ENCODE results near the gene USP46.

Gene USP46, protein sequence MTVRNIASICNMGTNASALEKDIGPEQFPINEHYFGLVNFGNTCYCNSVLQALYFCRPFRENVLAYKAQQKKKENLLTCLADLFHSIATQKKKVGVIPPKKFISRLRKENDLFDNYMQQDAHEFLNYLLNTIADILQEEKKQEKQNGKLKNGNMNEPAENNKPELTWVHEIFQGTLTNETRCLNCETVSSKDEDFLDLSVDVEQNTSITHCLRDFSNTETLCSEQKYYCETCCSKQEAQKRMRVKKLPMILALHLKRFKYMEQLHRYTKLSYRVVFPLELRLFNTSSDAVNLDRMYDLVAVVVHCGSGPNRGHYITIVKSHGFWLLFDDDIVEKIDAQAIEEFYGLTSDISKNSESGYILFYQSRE

DNA sequence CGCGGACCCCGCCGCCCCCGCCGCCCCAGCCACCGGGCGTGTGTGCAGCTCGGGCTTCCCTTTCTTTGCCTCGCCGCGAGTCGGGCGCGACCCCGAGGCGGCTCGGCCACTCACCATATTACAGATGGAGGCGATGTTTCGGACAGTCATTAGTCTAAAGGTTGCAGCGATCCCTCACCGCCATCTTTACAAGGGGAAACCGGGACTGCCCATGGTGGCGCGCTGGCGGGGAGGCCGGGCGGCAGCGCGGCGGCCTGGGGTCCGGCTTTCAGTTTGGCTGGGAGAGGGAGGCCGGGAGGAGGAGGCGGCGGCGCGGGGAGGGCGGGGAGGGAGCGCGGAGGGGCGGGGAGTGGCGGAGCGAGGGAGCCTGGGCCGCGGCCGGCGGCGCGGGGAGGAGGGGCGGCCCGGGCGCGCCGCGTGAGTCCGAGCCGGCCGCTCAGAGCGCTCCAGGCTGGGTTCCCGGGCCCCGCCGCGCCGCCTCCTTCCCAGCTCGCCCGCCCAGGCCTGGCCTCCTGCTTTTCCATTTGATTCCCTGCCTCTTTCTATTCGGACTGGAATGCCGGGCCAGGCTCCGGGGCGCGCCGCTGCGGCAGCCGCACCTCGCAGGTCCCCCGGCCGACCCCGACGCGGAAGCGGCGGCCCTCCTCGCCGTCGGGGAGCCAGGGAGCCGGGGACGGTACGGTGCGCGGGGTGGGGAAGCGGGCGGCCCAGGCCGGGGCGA lies at the start of gene USP46:
Gene USP46 (minus strand): TSS at position 301 of the 721 bp plus-strand sequence. CDS start 151 bp downstream, at position 150.
- DNase-seq, result peak; percentile 45

DNA sequence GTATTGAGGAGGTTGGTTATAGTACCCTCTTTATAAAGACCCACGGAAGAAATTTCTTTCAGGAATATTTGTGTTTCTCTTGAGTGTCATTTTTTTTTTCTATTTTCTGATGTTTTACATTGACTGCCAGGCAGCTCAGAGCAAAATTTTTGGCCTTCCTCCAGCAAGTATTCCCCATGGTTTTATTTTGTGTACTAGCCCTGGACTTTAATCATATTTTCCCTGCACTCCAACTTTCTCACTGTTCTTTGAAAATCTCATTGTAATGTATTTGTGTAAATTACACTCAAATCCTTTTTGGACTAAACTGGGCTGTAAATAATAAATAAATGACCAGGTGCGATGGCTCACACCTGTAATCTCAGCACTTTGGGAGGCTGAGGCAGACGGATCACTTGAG lies 45.6 kb upstream of the USP46 start:
- no peak for DNase-seq

DNA sequence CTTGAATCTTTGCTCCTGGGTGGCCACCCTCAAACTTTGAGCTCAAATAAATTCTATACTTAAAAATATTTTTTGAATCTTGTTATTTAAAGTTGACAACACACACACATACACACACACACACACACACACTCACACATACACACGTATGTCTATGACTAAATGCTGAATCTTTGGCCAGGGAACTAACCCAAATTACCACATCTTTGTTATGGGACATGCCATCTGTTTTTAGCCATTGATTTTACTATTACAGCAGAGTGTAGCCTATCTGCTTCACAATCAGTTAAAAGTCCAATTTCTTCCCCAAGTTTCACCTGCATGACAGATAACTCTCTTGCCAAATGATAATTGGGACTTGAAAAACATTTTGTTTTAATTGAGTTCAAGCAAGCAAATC lies 45.0 kb upstream of the USP46 start:
- no peak for DNase-seq

DNA sequence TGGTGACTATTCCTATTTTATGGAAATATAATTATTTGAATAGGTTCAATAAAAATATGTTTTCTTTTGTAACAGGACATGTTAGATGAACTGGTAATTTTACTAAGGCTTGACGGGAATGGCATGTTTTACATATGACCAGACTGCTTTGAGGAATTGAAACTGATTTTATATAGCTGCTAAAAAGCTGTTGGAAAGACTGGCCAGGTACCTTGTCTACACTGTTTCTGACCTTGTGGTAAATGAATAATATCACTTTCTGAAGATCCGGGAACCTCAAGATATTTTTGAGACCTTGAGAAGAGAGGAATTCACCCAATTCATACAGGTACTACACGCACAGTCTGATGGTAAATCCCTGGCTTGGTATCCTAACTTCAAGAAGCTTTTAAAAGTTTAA lies 42.1 kb upstream of the USP46 start:
- no peak for DNase-seq

DNA sequence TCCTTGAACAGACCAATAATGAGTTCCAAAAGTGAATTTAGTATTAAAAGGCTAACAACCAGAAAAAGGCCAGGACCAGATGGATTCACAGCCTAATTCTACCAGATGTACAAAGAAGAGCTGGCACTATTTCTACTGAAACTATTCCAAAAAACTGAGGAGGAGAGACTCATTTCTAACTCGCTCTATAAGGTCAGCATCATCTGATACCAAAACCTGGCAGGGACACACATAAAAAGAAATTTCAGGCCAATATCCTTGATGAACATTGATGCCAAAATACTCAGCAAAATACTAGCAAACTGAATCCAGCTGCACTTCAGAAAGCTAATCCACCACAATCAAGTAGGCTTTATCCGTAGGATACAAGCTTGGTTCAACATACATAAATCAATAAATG lies 35.8 kb upstream of the USP46 start:
- no peak for DNase-seq

DNA sequence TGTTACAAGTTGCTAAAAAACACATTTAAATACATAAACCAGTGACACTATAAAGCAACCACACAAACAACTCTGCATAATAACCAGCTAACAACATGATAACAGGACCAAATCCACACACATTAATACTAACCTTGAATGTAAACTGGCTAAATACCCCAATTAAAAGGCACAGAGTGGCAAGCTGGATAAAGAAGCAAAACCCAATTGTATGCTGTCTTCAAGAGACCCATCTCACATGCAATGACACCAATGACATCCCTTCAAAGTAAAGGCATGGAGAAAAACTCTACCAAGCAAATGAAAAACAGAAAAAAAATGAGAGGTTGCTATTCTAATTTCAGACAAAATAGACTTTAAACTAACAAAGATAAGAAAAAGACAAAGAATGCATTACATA lies 34.4 kb upstream of the USP46 start:
- no peak for DNase-seq

DNA sequence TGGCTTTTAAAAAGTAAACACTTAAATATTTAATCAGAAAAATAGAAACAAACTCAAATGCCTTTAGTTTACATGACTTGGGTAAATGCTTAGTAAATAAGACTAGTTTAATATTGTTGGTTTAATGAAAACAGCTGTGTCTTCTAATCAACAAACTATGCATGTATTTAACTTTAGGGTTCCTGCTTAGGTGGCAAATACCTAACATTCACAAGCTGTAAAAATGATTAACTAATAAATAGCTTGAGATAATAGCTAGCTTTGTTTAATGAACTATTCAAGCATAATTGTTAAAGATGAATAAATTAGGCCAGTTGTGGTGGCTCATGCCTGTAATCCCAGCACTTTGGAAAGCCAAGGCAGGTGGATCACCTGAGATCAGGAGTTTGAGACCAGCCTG lies 30.0 kb upstream of the USP46 start:
- DNase-seq, result no peak

DNA sequence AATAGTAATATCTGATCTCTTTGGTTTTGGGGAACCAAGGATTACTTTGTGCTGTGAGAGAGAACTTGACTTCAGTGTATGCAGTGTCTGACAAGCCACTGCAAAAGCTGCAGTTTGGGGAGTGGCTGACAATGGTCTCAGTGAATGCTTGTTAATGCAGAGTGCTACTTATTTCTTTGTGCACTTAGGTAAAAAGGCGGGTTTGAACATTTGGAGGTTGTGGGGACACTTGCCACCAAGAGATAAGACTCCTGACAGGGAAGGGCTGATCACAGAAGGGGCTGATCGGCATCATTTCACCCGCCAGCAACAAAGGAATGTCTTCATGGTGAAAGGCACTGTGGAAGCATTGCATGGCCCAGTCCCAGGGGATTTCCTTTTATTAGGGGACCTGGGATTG lies 28.6 kb upstream of the USP46 start:
- no peak for DNase-seq

DNA sequence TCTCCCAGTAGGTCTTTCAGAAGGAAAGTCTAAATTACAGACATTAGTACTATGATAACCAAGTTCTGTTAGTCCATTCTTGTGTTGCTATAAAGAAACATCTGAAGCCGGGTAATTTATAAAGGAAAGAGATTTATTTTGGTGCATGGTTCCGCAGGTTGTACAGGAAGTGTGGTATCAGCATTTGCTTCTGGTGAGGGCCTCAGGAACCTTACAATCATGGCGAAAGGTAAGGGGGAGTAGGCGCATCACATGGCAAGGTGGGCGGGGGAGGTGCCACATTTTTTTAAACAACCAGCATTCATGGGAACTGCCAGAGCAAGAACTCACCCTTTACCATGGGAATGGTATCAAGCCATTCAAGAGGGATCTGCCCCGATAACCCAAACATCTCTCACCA lies 26.2 kb upstream of the USP46 start:
- no peak for DNase-seq

DNA sequence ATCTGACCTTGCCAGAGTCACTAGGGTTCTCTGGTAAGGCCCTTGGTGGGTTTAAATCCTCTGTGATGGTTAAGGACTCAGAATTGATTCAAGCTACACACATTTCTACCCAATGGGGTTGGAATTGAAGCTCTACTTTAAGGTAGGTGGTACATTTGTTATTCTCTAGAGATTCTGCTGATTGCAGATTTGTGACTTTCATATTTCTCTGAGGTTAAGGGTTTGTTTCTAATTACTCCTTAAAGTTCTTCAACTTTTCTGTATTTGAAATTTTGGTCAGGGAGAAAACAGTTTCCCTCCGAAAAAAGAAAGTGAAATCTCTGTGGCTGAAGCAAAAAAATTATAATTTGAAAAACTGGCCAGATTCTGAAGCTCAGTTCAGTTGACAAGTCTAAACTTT lies 25.8 kb upstream of the USP46 start:
- no peak for DNase-seq

DNA sequence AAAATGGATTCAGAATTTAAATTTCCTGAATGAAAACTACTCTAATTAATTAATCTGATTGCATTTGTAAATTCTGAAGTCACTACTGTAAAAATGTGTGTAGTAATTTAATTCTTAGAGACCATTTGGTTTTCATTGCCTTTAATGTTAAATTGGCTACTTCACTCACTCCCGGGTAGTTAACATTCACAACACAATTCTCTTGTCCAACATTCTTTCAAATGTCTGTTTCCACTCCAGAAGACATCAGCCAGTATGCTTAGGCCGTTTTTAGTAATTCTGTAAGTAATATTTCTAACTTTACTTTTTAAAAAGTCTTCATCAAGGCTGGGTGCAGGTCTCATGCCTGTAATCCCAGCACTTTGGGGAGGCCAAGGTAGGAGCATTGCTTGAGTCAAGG lies 21.3 kb upstream of the USP46 start:
- DNase-seq, result no peak

DNA sequence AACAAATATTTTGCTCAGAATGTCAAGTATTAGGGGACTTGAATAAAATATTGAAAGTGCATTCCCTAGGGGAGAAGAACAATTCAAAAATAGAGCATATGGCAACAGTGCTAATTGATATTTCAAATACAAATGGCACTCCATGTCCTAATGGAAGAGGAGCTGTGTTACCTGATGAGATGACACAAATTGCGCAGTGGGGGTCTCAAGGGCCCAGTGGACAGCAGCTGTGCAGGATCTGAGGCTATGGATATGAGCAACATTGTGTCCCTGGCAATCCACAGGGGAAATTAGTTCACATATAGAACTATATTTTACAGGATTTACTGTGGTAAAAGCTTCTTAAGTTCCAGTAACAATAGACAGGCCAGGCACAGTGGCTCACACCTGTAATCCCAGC lies 17.4 kb upstream of the USP46 start:
- DNase-seq, result no peak

DNA sequence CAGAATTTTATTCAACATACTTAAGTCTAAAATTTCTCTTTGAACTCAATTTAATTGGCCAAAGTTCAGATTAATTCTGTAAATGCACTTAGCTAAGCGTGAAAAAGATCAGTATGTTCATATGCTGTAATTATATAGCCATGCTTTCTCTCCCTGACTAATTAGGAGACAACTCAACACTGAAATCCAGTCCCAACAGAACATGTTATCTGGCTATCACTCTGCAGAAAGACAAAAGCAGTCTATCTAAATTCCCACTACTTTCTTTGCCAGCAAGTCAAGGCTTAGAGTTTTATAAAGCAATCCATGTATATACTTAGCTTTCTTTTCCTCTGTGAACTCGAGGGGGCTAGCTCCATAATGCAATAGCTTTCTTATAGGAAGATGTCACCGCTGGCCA lies 16.0 kb upstream of the USP46 start:
- no peak for DNase-seq

DNA sequence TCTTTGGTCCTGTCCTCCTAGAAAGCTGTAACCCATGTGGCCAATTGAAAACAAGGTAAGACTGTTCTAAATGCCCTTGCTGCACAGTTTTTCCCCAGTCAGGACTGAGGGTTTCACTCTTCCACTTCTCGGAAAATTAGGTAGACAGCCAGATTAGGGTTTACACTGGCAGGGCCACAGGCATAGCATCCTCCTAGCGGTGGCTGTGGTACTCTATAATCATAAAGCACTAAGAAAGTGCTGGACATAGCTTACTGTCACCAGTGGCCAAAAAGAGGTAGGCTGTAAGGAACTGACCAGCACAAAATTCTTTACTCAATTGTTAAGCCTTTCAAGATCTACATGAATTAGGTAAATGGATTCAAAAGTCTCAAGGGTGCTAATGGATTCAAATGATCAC lies 11.6 kb upstream of the USP46 start:
- DNase-seq, result no peak

DNA sequence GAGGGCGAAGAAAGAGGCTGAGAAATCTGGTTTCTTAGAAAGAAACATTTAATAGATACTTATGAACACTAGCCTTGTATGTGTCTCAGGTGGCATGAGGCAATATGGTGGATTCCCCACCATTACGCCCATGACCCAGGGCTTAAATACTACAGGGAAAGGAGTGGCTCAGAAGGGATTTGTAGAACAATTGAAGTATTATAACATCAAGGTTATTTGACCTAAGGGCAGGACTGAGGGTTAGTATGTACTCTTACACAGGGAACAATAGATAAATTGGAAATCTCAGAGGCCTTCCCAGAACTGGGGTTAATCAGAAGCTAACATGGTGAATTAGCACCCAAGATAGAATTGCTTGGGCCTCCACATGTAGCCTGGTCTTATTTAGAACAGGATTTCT lies 11.0 kb upstream of the USP46 start:
- no peak for DNase-seq

DNA sequence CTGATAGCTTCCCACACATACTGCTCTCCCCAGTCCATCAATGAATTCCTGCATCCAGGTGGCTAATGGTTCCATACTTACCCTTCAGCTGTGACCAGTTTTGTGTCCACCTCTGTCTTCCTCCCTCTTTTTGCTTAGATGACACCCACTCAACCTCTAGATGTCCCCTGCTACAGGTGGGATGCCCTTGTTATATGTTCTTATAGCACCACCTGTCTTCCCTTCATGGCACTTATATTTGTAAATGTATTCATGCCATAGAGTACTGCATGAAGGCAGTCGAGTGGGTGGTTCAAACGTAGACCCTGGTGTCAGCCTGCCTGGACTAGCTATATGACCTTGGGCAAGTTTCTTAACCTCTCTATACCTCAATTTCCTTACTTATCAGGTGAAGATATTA lies 6.5 kb upstream of the USP46 start:
- no peak for DNase-seq

DNA sequence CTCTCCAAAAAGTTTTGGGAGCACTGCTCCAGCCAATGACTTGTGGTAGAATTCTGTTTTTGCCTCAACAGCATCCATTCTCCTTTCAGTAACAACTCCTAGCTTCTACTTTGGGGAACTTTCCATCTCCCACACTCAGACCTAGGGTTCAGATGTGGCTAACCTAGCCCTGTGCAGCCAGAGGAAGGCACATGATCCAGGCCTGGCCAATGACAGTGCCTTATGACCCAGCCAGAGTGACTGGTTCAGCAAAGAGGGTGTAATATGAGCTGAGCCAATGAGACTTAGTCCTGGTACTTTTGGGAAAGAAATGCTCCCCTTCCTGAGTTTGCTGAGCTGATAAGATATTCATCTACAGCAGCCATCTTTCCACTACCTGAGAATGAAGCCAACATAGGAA lies 5.4 kb upstream of the USP46 start:
- no peak for DNase-seq

DNA sequence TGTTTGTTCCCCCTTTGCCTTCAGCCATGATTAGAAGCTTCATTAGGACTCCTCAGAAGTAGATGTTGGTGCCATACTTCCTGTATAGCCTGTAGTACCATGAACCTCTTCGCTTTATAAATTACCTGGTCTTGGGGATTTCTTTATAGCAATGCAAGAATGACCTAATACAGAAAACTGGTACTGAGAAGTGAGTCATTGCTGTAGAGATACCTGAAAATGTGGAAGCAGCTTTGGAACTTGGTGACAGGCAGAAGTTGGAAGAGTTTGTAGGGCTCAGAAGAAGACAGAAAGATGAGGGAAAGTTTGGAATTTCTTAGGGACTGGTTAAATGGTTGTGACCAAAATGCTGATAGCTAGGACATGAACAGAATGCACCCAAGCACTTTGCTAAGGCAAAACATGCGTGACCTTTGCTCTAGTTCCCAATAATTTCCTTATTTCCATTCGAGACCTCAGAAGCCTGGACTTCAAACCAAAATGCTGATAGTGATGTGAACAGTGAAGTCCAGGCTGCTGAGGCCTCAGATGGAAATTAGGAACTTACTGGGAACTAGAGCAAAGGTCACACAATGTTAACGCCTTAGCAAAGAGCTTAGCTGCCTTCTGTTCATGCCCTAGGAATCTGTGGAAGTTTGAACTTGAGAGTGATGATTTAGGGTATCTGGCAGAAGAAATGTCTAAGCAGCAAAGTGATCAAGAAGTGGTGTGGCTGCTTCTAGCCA lies 3.0 kb upstream of the USP46 start:
- DNase-seq, result no peak

DNA sequence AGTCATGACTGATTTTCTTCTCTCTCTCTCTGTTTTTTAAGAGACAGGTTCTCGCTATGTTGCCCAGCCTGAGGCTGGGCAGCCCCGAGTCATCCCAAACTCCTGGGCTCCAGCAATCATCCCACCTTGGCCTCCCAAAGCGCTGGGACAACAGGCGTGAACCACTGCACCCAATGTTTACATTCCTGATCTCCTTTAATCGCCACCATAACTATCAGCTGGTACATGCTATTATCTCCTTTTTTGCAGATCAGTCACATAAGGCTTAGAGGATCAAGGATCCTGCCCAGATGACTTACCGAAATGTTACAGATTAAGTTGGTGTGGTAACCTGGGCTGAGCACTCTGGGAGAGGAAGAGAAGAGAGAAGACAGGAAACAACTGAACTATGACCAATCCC lies 1.5 kb upstream of the USP46 start:
- no peak for DNase-seq

DNA sequence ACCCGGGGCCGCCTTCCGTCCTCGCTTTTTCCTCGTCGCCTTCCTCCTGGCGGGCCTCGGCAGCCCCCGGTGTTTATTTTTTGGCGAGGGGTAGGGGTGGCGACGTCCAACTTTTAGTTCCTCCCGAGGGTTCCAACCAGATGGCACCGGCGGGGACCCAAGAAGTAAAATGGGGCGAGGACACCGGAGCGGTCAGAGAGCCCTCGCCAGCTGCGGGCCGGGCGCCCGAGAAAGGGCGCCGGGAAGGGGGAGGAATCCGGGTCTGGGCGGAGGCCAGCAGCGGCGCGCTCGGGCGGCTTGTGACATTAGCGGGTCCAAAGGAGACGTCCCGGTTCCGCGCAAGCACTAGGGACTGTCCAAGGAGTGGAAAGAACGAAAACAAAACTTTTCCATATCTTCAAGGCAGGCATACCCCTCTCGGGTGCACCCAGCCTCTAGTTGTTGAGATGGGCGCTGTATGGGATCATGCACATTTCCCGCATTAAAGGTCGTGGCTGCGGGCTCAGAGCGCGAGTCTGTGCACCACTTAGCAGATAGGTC lies 691 bp upstream of the USP46 start:
- DNase-seq, result peak in 1 of 2 experiments; percentile 1

DNA sequence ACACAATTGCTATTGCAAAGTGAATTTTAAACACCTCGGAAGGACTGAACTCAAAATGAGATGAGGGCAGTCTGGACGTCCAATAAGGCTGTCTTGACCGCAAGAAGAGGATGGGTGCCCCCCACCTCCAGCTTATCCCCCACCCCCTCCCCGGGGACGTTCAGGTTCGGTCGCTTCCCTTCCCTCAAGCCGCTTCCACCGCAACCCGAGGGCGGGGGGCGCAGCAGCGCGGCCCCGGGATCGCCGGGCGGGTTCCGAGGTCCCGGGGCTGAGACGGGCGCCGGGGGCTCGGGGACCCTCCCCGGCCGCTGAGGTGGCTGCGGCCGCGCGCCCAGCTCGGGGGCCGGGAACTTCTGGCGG lies 480 bp downstream of the USP46 start:
- DNase-seq, result no peak

DNA sequence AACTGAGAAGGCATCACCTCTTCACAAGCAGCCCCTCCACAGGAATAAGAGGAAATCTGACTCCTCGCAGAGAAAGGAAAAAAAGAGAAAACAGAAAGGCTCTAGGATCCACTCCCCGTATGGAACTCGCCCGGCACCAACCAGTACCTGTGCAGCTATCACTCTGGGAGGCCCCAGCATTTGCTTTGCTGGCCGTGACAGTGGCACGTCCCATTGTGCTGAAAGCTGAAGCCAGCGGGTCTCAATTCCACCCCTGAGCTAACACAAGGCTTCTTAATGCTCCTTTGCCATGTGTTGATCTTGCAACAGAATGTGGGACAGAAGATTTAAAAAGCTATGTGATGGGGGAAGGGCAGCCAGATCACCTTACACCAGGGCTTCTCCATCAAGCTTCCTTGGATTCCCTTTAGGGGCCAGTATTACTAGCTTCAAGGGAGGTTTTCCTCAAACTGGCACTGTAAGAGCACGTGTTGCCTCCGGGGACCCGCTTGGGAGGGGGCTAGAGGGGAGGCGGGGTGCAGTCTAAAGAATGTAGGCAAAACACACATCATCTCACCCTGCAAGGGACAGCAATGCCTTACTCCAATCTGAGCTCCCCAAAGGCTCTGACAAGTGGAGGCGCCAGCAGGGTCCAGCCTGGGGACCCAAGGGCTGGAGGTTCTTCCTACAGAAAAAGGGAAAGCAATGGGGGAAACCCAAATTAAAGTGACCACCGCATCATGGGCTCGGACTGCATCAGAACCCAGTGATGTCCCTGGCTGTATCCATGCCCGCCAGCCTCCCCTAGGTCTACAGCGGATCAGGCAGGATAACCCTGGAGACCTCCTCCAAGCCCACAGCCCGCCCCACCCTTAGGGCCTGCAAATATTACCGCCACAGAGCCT lies 1.2 kb downstream of the USP46 start:
- DNase-seq, result no peak

DNA sequence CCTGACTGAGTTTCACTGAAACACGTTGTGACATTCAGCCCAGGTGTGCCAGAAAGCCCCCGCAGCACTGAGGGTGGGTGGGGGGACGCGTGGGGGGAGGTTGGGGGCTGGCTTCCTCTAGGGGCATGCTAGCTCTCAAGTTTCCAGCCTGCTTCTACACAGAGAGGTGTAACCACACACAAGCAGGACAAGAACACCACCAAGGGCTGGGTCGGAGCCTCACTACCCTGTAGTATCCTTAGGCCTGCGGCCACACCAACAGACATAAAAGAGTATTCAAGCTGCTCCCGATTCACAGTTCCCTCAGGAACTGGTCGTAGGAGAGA lies 1.8 kb downstream of the USP46 start:
- DNase-seq, result no peak
